Vein endothelial cell (primary cell): ENCODE measurements around the gene RCBTB1. TPM values are rescaled to one million over a fixed set of nuclear protein-coding genes. Genes with fewer than 3 reads are reported as not detected.

Experiments
- total RNA-seq: library from RNA; depleted of rRNA; stranded (reverse); fragments of >200 nt; gene quantifications from 2 replicates; pipeline ENCODE4 v1.2.3, GENCODE V29; 2012

Gene RCBTB1
- total RNA-seq = 17.6 and 23.0 TPM in 2 replicates

GRCh38 chr13:49585220-49586157 is at the start of gene RCBTB1:
TSS of gene RCBTB1 (minus strand) at chr13:49585558. CDS start at chr13:49567279, 18,279 bp downstream.

GRCh38 chr13:49627831-49628652 is 42.7 kb upstream of the RCBTB1 start, which contains the start of gene ARL11:
TSS of gene ARL11 (plus strand) at chr13:49628507. CDS start at chr13:49630448, 1,941 bp downstream.

GRCh38 chr13:49495783-49496762 is 89.3 kb downstream of the RCBTB1 start, which contains the start of gene PHF11:
TSS of gene PHF11 (plus strand) at chr13:49495953. CDS start at chr13:49496002, 49 bp downstream.

Other genes with a start within 250 kb of the RCBTB1 start
- gene CAB39L, start 141.5 kb downstream of the RCBTB1 start, total RNA-seq = 8.6 and 9.1 TPM in 2 replicates
- gene SETDB2, start 141.3 kb downstream of the RCBTB1 start, total RNA-seq = 5.9 and 6.2 TPM in 2 replicates
- 11.8 and 13.5 TPM in 2 replicates for gene PHF11, start 89.6 kb downstream of the RCBTB1 start, total RNA-seq
- gene ARL11, start 42.9 kb upstream of the RCBTB1 start, total RNA-seq = 0.10 and 0.33 TPM in 2 replicates
- 84.4 and 93.4 TPM in 2 replicates for gene EBPL, start 105.9 kb upstream of the RCBTB1 start, total RNA-seq
- 41.5 and 58.6 TPM in 2 replicates for gene KPNA3, start 207.1 kb upstream of the RCBTB1 start, total RNA-seq